Common myeloid progenitor, CD34-positive (primary cell): ENCODE data around the gene ACE. TPM values are rescaled to one million over a fixed set of nuclear protein-coding genes. Genes with fewer than 3 reads are reported as not detected.

Experiments used
- CTCF ChIA-PET: fragments of 350-600 bp; sonication (Branson Sonifier 250); formaldehyde crosslinking; loops from one replicate; lab custom pipeline; 2021; ENCODE audit warnings: antibody characterized with exemption; lab: Charles Lee
- POLR2A ChIA-PET: fragments of 350-600 bp; sonication (Branson Sonifier 250); formaldehyde crosslinking; loops from one replicate; lab custom pipeline; 2021; ENCODE audit warnings: antibody characterized with exemption; lab: Charles Lee
- DNase-seq, 3 donors: peaks; one replicate each; pipeline versions ENCODE4 v3.0.0 to v3.0.0-alpha.2; 2013
- H3K27ac ChIP-seq, 2 experiments: 1 replicate in 1 of 2; 2 replicates in 1 of 2; pipeline ENCODE4 v1.7.0; 2013; ENCODE audit warnings: inconsistent platforms in 2 of 2, low read length in 2 of 2, mild to moderate bottlenecking in 2 of 2, low read depth in 1 of 2, moderate library complexity in 1 of 2; ENCODE audit not compliant: severe bottlenecking in 2 of 2, insufficient read depth in 1 of 2, poor library complexity in 1 of 2
- H3K27me3 ChIP-seq, 5 experiments: replicated peaks in 2 of 5; 1 replicate in 3 of 5; 2 replicates in 2 of 5; pipeline versions ENCODE4 v1.6.1 to v1.7.0; 2013; ENCODE audit warnings: low read length in 4 of 5, mild to moderate bottlenecking in 2 of 5, moderate library complexity in 2 of 5, inconsistent platforms in 1 of 5; ENCODE audit not compliant: insufficient read depth in 5 of 5, control insufficient read depth in 4 of 5
- H3K36me3 ChIP-seq, 4 experiments: 1 replicate in 2 of 4; 2 replicates in 2 of 4; pipeline versions ENCODE4 v1.6.1 to v1.7.0; 2013; ENCODE audit warnings: low read length in 3 of 4, control low read depth in 1 of 4, mild to moderate bottlenecking in 1 of 4; ENCODE audit not compliant: control insufficient read depth in 4 of 4, insufficient read depth in 4 of 4
- H3K4me1 ChIP-seq, 4 experiments: 1 replicate in 3 of 4; 2 replicates in 1 of 4; pipeline versions ENCODE4 v1.6.1 to v1.7.1; 2013; ENCODE audit warnings: low read length in 3 of 4, mild to moderate bottlenecking in 3 of 4, control low read depth in 1 of 4, inconsistent platforms in 1 of 4, moderate library complexity in 1 of 4; ENCODE audit not compliant: control insufficient read depth in 4 of 4, insufficient read depth in 4 of 4; ENCODE audit errors: control extremely low read depth in 1 of 4
- H3K4me3 ChIP-seq, 7 experiments: 1 replicate in 4 of 7; 2 replicates in 3 of 7; pipeline versions ENCODE4 v1.5.1 to v1.7.0; 2013; ENCODE audit warnings: mild to moderate bottlenecking in 7 of 7, low read length in 6 of 7, moderate library complexity in 6 of 7, inconsistent platforms in 2 of 7, low read depth in 2 of 7, control low read depth in 1 of 7; ENCODE audit not compliant: insufficient read depth in 4 of 7, control insufficient read depth in 1 of 7; ENCODE audit errors: extremely low read depth in 1 of 7
- H3K9me3 ChIP-seq, 5 experiments: 1 replicate in 4 of 5; 2 replicates in 1 of 5; pipeline versions ENCODE4 v1.6.1 to v1.7.1; 2013; ENCODE audit warnings: low read length in 4 of 5, mild to moderate bottlenecking in 2 of 5, inconsistent platforms in 1 of 5, low read depth in 1 of 5, moderate library complexity in 1 of 5; ENCODE audit not compliant: control insufficient read depth in 4 of 5, insufficient read depth in 2 of 5; ENCODE audit errors: control extremely low read depth in 1 of 5
- WGBS: methylation state at CpG from one replicate; pipeline ENCODE4 v1.1.5; 2013; ENCODE audit not compliant: insufficient coverage; 5-methylcytosine and 5-hydroxymethylcytosine counted together
- polyA plus RNA-seq: library from polyadenylated mRNA; unstranded; fragments of 120-200 nt; gene quantifications from one replicate; pipeline ENCODE4 v1.2.1, GENCODE V29; 2013

The ACE gene
- 5.9 TPM for polyA plus RNA-seq

GRCh38 chr17:63476854-63477479, at the start of gene ACE:
Gene ACE, plus strand, starts transcription at chr17:63477061. Its CDS starts 34 bp downstream, at chr17:63477095.
- Histone ChIP-seq H3K4me1 (peaks cover 0 to 30% (median 29%) of the 10 kb centered on the region in 4 experiments), H3K9me3 (no peaks in the 10 kb centered on the region), H3K27me3 (peaks cover 0 to 10% (median 0%) of the 10 kb centered on the region in 5 experiments), H3K27ac (no peak within 1 kb of the TSS), H3K36me3 (peaks cover 0 to 5% (median 0%) of the 10 kb centered on the region in 4 experiments), H3K4me3 (peak within 1 kb of the TSS; percentile 33 to 76 (median 67))
- CTCF ChIA-PET = interaction anchor here (2.8 to 13.8 kb wide), 4 partner anchors 9 to 42 kb away, joined by 15 to 562 read pairs (median 34); partner anchors contain the start of gene CYB561
- POLR2A ChIA-PET = interaction anchor here (1.0 to 3.7 kb wide), 8 partner anchors 23 to 57 kb away, joined by 3 to 28 read pairs (median 6); partner anchors contain the start of gene CYB561
- WGBS = under 1% methylated on average over 70 of the region's 78 CpGs
- peak; percentile 49 to 80 (median 68) for DNase-seq

- peaks cover 0 to 10% (median 0%) of the 10 kb centered on the region in 4 experiments for H3K36me3 ChIP-seq
- POLR2A ChIA-PET = interaction anchor here (1.5 kb wide), 1 partner anchor 17 kb away, joined by 7 read pairs; no protein-coding TSS in a partner anchor
- no peak overlapping the region for H3K27ac ChIP-seq
- H3K9me3 ChIP-seq = no peaks in the 10 kb centered on the region
- H3K27me3 ChIP-seq = no peaks in the 10 kb centered on the region
- no peak for DNase-seq
- CTCF ChIA-PET = interaction anchor here (1.0 to 27.9 kb wide), 5 partner anchors 3 to 182 kb away, joined by 3 to 562 read pairs (median 359); partner anchors contain the start of genes ACE and CYB561
- WGBS = 100% methylated on average over 7 of the region's 7 CpGs
- H3K4me3 ChIP-seq = no peak overlapping the region
- H3K4me1 ChIP-seq = peaks cover 11 to 73% (median 71%) of the 10 kb centered on the region in 4 experiments
Observed at GRCh38 chr17:63429766-63430165, 47.1 kb upstream of the ACE start.

- POLR2A ChIA-PET = interaction anchor here (1.5 kb wide), 1 partner anchor 17 kb away, joined by 7 read pairs; no protein-coding TSS in a partner anchor
Observed at GRCh38 chr17:63430223-63430622, 46.6 kb upstream of the ACE start.

GRCh38 chr17:63431618-63431938, 45.3 kb upstream of the ACE start:
- no peak for DNase-seq
- CTCF ChIA-PET = interaction anchor here (1.1 to 27.9 kb wide), 9 partner anchors 4 to 181 kb away, joined by 3 to 562 read pairs (median 5); partner anchors contain the start of genes ACE and CYB561
- peaks cover 11 to 79% (median 78%) of the 10 kb centered on the region in 4 experiments for H3K4me1 ChIP-seq
- H3K27me3 ChIP-seq = no peaks in the 10 kb centered on the region
- peak overlapping the region in 1 of 2 experiments; percentile 78 for H3K27ac ChIP-seq
- H3K4me3 ChIP-seq = no peak overlapping the region
- POLR2A ChIA-PET = interaction anchor here (1.7 to 4.9 kb wide), 4 partner anchors 11 to 47 kb away, joined by 4 to 54 read pairs (median 6); partner anchors contain the start of gene CYB561
- H3K36me3 ChIP-seq = peaks cover 0 to 10% (median 0%) of the 10 kb centered on the region in 4 experiments
- WGBS = 64% methylated on average over 5 of the region's 7 CpGs
- no peaks in the 10 kb centered on the region for H3K9me3 ChIP-seq

More at GRCh38 chr17:63430223-63430622, 46.6 kb upstream of the ACE start:
- CTCF ChIA-PET = interaction anchor here (1.0 to 27.9 kb wide), 5 partner anchors 3 to 182 kb away, joined by 3 to 562 read pairs (median 359); partner anchors contain the start of genes ACE and CYB561
- H3K9me3 ChIP-seq = no peaks in the 10 kb centered on the region
- no peak overlapping the region for H3K4me3 ChIP-seq
- H3K36me3 ChIP-seq = peaks cover 0 to 10% (median 0%) of the 10 kb centered on the region in 4 experiments
- DNase-seq = no peak
- H3K27ac ChIP-seq = no peak overlapping the region
- 96% methylated on average over 7 of the region's 11 CpGs for WGBS
- peaks cover 11 to 78% (median 74%) of the 10 kb centered on the region in 4 experiments for H3K4me1 ChIP-seq
- no peaks in the 10 kb centered on the region for H3K27me3 ChIP-seq

GRCh38 chr17:63431939-63432804, 44.7 kb upstream of the ACE start:
- no peaks in the 10 kb centered on the region for H3K27me3 ChIP-seq
- H3K9me3 ChIP-seq = no peaks in the 10 kb centered on the region
- CTCF ChIA-PET = interaction anchor here (1.1 to 27.9 kb wide), 9 partner anchors 5 to 180 kb away, joined by 3 to 562 read pairs (median 5); partner anchors contain the start of genes ACE and CYB561
- H3K36me3 ChIP-seq = peaks cover 0 to 10% (median under 1%) of the 10 kb centered on the region in 4 experiments
- DNase-seq = peak; percentile 69 to 84 (median 72)
- H3K27ac ChIP-seq = peak overlapping the region in 1 of 2 experiments; percentile 78
- 63% methylated on average over 15 of the region's 16 CpGs for WGBS
- H3K4me1 ChIP-seq = peaks cover 10 to 77% (median 77%) of the 10 kb centered on the region in 4 experiments
- POLR2A ChIA-PET = interaction anchor here (1.7 to 4.9 kb wide), 4 partner anchors 12 to 46 kb away, joined by 4 to 54 read pairs (median 6); partner anchors contain the start of gene CYB561
- H3K4me3 ChIP-seq = peak overlapping the region in 1 of 7 experiments; percentile 48
